ENCODE results near the gene IL1RL1.

DNA sequence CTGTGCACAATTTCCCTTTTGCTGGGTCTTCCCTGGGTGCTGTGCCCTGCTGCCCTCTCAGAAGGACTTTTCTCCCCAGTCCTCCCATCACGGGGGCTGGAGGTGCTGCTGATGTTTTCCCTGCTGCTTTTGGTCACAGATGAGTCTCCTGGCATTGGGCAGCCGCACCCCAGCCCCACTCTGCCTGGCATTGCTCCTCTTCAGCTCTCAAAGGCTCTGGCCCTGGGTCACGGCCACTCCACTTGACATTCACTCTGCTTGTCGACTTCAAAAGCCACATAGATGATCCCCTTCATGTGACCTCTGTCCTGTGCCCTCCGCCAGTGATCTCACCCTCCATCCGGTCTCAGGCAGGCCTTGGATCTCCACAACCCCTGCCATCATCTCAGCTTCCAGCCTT, 43.6 kb upstream of the IL1RL1 start:
- no peak for TF ChIP-seq GABPA (IDR thresholded peaks at IDR 0.05; ENCODE audit: low read depth)
- TF ChIP-seq CTCF (IDR thresholded peaks at IDR 0.05): no peak
- no peak for TF ChIP-seq MAX (IDR thresholded peaks at IDR 0.05; ENCODE audit: low read depth)
- TF ChIP-seq RAD21 (IDR thresholded peaks at IDR 0.05; ENCODE audit: low read length): no peak
- TF ChIP-seq POLR2AphosphoS5 (IDR thresholded peaks at IDR 0.05; ENCODE audit: low read depth, low read length): no peak
- TF ChIP-seq EZH2phosphoT487 (IDR thresholded peaks at IDR 0.05; ENCODE audit: borderline replicate concordance, low read depth): no peak
- no peak for TF ChIP-seq PBX3 (IDR thresholded peaks at IDR 0.05)
- no peak for TF ChIP-seq RFX5 (IDR thresholded peaks at IDR 0.05; ENCODE audit: low read length)
- no peak for TF ChIP-seq FOSL2 (IDR thresholded peaks at IDR 0.05; ENCODE audit: borderline replicate concordance, low read depth)
- TF ChIP-seq CHD2 (IDR thresholded peaks at IDR 0.05; ENCODE audit: low read length, partially characterized antibody): no peak
- TF ChIP-seq USF2 (IDR thresholded peaks at IDR 0.05; ENCODE audit: borderline replicate concordance, low read depth, low read length): no peak
- no peak for TF ChIP-seq SMC3 (IDR thresholded peaks at IDR 0.05; ENCODE audit: low read depth, low read length)

All from SK-N-SH (cell line).